T47D (cell line): Measurements from ENCODE around the gene RANBP10.

ENCODE experiments used
- DNase-seq, 2 experiments: peaks; one replicate each; pipeline versions ENCODE4 v3.0.0 to v3.0.0-alpha.2; 2011 to 2012; ENCODE audit warnings: low read depth in 1 of 2, low spot score in 1 of 2
- JUND ChIP-seq: IDR thresholded peaks from 2 replicates; pipeline ENCODE4 v1.6.1; 2012; ENCODE audit warnings: low read depth
- in situ Hi-C: cut with HindIII; loops from 2 replicates; pipeline ENCODE4 v1.10.0; 2016; ENCODE audit warnings: low sequenced_read_pairs, low pct_unique_long_range_greater_than_20kb

The RANBP10 gene

DNA sequence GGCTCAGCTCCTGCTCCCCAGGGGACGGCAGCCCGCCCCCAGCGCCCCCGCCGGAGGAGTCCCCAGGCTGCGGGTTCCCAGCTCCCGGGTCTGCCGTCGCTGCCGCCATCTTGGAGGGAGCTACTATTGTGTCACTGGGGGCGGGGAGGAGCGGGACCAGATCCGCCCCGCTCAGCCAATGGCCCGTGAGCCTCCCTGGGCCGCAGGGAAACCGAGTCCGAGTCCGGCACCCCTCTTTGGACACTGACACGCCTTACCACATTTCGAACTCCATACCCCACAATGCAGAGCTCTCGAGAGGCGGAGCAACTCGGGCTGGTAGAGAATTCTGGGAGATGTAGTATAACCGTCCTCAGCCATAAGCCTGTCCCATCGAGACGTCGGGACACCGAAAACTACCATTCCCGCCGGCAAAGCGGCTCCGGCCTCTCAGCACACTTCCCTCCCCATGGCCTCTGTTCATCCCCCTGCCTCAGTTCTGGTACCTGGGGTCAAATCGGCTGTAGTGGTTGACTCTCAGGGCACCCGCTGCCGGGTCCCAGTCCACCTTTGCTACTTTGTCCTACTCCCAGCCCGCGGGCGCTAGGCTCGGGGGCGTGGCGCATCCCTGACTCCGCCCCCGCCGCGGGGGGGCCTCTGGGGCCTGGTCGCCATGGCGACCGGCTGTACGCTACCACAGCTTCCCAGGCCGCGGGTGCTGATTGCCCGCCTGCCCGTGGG lies at the start of gene RANBP10, which contains the start of gene TSNAXIP1:
TSS of gene RANBP10 (minus strand) at position 133 of the 720 bp plus-strand sequence. CDS start at position 109, 24 bp downstream.
TSS of gene TSNAXIP1 (plus strand) at position 462 of the 720 bp plus-strand sequence. CDS start 261 bp downstream, outside the sequence.
- DNase-seq: peak; percentile 91 to 100
- in situ Hi-C loops: no loop called here
- no peak for TF ChIP-seq JUND

DNA sequence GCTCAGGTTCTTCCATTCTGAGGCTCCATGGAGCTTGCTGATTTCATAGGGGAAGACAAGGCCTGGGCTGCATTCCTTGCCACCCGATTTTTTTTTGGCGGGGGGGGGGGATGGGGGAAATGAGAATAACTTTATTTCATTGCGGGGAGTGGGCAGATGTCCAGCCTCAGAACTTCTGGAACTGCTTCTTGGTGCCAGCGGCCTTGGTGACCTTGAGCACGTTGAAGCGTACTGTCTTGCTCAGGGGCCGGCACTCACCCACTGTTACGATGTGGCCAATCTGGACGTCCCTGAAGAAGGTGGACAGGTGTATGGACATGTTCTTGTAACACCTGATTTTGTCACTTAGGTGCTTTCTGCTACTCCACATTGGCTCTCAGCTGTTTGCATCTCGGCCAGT lies 49.4 kb upstream of the RANBP10 start:
- in situ Hi-C loops: no loop called here
- no peak for TF ChIP-seq JUND
- no peak for DNase-seq

DNA sequence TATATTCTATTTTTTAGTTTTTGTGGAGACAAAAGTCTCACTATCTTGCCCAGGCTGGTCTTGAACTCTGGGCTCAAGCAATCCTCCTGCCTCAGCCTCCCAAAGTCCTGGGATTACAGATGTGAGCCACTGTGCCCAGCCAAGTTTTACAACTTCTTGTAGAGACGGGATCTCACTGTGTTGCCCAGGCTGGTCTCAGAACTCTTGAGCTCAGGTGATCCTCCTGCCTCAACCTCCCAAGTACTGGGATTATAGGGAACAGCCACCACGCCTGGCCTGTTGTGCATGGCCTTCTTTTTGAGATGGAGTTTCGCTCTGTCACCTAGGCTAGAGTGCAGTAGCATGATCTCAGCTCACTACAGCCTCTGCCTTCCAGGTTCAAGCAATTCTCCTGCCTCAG lies 47.3 kb upstream of the RANBP10 start:
- no peak for TF ChIP-seq JUND
- in situ Hi-C loops: no loop called here
- DNase-seq: no peak

DNA sequence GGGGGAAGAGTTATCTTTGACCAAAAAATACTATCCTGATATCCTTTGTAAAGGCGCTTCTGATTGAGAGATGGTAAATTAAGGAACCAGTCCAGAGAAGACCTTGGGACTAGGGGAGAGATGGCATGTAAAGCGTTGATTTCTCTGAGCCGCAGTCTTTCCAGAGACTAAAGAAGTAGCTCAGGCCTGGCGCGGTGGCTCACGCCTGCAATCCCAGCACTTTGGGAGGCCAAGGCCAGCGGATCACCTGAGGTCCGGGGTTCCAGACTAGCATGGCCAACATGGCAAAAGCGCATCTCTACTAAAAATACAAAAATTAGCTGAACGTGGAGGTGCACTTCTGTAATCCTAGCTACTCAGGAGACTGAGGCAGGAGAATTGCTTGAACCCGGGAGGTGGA lies 41.8 kb upstream of the RANBP10 start:
- in situ Hi-C loops: no loop called here

DNA sequence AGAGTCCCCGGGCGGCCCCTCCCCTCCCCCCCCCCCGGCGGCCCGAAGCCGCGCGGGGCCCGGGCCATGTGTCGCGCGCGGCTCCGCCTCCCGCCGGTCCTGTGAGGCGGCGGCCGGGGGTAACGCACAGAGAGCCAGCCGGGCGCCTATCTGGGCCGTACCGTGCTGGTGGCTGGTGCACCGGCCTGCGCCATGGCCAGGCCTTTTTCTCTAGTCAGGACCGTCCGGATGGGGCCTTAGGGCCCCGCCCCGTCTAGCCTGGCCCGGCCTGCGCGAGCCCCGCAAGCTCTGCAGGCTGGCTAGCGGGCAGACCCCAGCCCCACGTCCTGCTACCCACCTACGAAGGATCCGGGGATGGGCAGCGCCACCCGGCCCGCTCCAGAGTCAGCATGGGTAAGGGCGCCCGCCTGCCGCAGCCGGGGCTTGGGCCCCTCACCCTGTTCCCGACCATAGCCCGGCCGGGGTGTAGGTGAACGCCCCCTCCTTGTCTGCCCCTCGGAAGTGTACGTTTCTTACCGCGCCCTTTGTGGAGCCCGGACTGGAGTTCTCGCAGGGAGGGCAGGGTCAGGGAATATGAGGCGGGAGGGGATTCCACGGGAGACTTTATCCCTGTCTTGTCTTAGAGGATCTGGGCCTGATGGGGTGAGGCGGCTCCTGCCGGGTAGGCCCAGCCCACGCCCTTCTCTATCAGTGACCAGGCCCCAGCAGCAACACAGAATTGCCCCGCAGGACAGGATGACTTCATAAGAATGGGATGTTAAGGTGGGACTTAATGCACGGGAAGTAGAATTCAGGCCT lies 40.9 kb upstream of the RANBP10 start, which contains the start of gene CENPT:
TSS of gene CENPT (minus strand) at position 630 of the 798 bp plus-strand sequence. CDS start 13,834 bp downstream, outside the sequence.
- peak; percentile 54 to 58 for DNase-seq
- in situ Hi-C loops: no loop called here
- TF ChIP-seq JUND: no peak

More for the DNA sequence above, 41.8 kb upstream of the RANBP10 start:
- DNase-seq: no peak
- no peak for TF ChIP-seq JUND

DNA sequence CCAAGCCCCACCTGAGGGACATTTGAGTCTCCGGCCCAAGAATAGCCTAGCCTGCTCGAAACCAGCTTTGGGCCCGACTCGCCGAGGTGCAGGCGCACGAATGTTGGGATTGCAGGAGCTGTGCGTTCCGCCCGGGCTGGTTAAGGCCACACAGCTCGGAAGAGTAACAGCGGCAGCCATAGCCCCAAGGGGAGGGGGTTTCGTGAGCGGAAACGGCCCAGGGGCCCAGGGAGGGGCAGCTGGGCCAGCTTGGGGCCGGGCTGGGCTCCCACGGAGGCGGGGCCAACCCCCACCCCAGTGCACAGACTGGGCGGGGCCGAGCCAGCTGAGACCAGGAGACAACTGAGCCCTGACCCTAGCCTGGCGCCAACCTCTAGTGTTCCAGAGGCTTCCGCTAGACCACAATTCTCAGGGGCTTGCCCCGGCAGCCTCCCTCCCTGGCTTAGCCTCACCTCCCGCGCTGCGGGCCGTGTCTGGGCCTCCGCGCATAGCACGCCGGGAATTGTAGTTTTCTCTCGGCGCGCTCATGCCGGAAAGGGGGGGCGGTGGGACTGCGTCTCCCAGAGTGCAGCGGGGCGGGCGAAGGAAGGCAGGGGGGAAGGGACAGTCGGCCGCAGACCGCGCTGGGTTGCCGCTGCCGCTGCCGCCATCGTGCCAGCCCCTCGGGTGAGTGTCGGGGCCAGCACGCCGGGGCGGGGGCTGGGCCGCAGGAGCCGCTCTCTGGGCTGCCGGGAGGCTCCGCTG lies 40.1 kb upstream of the RANBP10 start, which contains the start of gene NUTF2:
TSS of gene NUTF2 (plus strand) at position 614 of the 744 bp plus-strand sequence. CDS start 18,198 bp downstream, outside the sequence.
- no peak for TF ChIP-seq JUND
- in situ Hi-C loops: no loop called here
- peak; percentile 89 to 96 for DNase-seq

DNA sequence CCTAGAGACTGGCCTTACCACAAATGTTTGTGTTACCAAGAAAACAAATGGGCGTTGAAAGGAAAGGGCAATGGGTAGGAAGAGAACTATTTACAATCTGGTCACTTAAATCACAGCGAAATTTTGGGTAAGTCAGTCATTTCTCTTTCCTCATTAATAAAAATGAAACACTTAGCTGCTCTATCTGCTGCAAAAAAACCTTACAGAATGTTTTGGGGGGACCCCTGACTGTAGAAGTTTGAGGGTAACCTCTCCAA lies 39.6 kb upstream of the RANBP10 start:
- TF ChIP-seq JUND: no peak
- in situ Hi-C loops: no loop called here

DNA sequence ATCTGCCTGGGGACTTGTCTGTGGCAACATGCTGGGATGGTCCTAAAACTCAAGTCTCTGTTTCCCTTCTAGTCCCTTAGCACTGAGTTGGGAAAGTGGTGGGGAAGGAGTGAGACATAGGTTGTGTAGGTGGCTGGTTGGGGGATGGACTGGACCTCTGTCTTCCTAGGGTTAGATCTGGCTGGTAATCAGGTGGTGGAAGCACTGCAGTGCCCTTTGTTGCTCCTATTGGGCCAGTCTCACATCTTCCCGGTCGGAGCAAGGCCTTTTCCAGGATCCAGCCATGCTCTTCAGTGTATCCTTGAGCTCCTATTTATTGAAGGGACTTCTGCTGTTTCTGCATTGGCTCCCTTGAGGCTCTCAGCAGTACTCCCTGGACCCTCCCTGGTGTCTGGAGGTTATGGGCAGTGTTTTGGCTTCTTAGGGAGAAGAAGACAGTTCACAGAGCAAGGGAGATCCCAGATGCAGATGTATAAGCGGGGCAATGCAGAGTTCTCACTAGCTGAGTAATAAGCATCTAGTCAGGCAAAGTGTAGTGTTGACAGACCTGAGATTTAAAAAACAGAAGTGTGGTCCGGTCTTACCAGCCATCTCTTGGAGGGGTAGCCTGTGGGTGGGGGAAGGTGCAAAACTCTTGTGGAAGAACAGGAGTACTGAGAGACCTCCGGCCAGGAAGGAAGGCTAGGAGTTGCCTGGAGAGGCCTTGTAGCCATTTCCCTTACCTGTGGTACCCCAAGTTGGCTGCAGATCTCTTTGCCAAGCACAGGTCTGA lies 39.1 kb upstream of the RANBP10 start:
- DNase-seq: no peak
- in situ Hi-C loops: no loop called here
- TF ChIP-seq JUND: no peak

More for the DNA sequence above, 39.6 kb upstream of the RANBP10 start:
- DNase-seq: no peak

DNA sequence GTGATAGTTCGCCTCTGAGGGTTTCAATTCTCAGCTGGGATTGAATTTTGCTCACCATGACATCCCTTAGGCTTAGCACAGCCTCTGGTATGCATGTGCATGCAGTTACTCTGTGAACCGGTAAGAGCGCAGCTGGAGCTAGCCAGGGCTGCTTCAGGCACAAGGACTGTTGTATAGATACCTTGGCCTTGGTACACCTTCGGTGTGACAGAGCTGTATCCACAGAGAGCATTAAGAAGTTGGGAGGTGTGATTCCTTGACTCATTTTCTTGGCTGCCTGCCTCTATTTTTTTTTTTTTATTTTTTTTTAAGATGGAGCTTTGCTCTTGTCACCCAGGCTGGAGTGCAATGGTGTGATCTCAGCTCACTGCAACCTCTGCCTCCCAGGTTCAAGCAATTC lies 38.1 kb upstream of the RANBP10 start:
- in situ Hi-C loops: no loop called here
- no peak for TF ChIP-seq JUND
- DNase-seq: no peak

DNA sequence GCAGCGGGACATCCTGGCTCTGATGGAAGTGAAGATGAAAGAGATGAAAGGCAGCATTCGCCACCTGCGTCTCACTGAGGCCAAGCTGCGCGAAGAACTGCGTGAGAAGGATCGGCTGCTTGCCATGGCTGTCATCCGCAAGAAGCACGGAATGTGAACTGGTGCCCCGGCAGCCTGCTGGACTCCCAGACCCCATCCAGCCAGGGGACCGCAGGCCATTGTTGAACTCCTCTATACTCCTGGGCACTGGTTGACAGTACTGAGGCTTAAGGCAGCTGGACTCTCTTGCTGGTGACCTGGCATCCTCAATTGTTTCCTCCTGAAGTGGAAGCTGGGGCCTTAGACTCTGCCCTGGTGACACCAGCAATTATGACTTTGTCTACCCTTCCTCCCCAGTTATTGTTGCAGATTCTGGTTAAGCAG lies 37.0 kb upstream of the RANBP10 start:
- in situ Hi-C loops: no loop called here
- DNase-seq: no peak
- no peak for TF ChIP-seq JUND

DNA sequence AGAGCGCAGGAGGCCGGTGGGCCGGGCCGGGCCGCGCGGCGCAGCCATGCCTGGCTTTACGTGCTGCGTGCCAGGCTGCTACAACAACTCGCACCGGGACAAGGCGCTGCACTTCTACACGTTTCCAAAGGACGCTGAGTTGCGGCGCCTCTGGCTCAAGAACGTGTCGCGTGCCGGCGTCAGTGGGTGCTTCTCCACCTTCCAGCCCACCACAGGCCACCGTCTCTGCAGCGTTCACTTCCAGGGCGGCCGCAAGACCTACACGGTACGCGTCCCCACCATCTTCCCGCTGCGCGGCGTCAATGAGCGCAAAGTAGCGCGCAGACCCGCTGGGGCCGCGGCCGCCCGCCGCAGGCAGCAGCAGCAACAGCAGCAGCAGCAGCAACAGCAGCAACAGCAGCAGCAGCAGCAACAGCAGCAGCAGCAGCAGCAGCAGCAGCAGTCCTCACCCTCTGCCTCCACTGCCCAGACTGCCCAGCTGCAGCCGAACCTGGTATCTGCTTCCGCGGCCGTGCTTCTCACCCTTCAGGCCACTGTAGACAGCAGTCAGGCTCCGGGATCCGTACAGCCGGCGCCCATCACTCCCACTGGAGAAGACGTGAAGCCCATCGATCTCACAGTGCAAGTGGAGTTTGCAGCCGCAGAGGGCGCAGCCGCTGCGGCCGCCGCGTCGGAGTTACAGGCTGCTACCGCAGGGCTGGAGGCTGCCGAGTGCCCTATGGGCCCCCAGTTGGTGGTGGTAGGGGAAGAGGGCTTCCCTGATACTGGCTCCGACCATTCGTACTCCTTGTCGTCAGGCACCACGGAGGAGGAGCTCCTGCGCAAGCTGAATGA lies 36.4 kb upstream of the RANBP10 start:
- peak; percentile 67 to 72 for DNase-seq
- TF ChIP-seq JUND: no peak
- in situ Hi-C loops: no loop called here
